Ureter (tissue), 1 donor: ENCODE results near the gene PLRG1. TPM values are rescaled to one million over a fixed set of nuclear protein-coding genes. Genes with fewer than 3 reads are reported as not detected.

Experiments used
- total RNA-seq: library from RNA; stranded (reverse); gene quantifications from one replicate; pipeline ENCODE4 v1.2.4, GENCODE V29; 2023
- donor health status: DM: yes; HTN: yes; CAD: no.

PLRG1 gene
- total RNA-seq, 1 donor from 2014 or later, result 79.4 TPM

Other genes starting within 250 kb of the PLRG1 start
- 1.8 TPM for gene DCHS2, start 58.6 kb downstream of the PLRG1 start, total RNA-seq
- 1.3 TPM for gene FGB, start 12.6 kb upstream of the PLRG1 start, total RNA-seq
- gene FGA, start 40.3 kb upstream of the PLRG1 start, total RNA-seq, result 1.2 TPM
- gene FGG, start 62.3 kb upstream of the PLRG1 start, total RNA-seq, result 0.57 TPM
- gene LRAT, start 193.6 kb upstream of the PLRG1 start, total RNA-seq, result 1.1 TPM
- not detected for gene RBM46, start 230.9 kb upstream of the PLRG1 start, total RNA-seq